Measurements from ENCODE around the gene SECISBP2. TPM values are rescaled to one million over a fixed set of nuclear protein-coding genes. Genes with fewer than 3 reads are reported as not detected.

SECISBP2 gene
- total RNA-seq, 1 experiment from 2014 or later = 15.7 TPM

DNA sequence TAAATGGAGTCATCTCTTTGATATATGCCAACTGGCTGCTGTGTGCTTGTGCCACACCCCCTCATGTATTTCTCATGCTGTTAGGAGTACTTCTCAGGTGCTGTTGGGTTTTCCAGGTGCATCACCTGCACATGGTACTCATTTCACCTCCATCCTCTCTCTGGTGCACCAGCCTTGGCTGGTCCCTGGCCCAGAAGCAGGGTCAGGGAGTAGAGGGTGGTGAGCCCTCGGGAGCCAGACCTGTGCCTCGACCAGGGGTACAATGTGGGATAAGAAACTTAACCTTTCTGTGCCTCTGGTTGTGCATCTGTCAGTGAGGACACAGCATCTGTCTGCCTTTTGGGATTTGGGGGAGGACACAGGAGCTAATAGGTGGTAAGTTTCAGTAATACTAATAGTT lies 38.5 kb downstream of the SECISBP2 start:
- POLR2A ChIA-PET (ENCODE audit: unreplicated experiment) = no interaction called here
- H3F3A ChIP-seq (ENCODE audit: low read length, unreplicated experiment) = no peaks in the 10 kb centered on the region
- H4K20me1 ChIP-seq (ENCODE audit: low read length) = no peaks in the 10 kb centered on the region
- DNase-seq = no peak
- no peaks in the 10 kb centered on the region for H3K79me2 ChIP-seq (ENCODE audit: low read length)
- no peaks in the 10 kb centered on the region for H3K9me2 ChIP-seq (replicated peaks; ENCODE audit: low read length)
- no peak overlapping the region for H3K9ac ChIP-seq (ENCODE audit: low read length)
- H2AFZ ChIP-seq (ENCODE audit: low read length) = no peak overlapping the region
- H3K4me3 ChIP-seq (ENCODE audit: low read length) = no peak overlapping the region
- TF ChIP-seq, protein P1, sequence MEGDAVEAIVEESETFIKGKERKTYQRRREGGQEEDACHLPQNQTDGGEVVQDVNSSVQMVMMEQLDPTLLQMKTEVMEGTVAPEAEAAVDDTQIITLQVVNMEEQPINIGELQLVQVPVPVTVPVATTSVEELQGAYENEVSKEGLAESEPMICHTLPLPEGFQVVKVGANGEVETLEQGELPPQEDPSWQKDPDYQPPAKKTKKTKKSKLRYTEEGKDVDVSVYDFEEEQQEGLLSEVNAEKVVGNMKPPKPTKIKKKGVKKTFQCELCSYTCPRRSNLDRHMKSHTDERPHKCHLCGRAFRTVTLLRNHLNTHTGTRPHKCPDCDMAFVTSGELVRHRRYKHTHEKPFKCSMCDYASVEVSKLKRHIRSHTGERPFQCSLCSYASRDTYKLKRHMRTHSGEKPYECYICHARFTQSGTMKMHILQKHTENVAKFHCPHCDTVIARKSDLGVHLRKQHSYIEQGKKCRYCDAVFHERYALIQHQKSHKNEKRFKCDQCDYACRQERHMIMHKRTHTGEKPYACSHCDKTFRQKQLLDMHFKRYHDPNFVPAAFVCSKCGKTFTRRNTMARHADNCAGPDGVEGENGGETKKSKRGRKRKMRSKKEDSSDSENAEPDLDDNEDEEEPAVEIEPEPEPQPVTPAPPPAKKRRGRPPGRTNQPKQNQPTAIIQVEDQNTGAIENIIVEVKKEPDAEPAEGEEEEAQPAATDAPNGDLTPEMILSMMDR (conservative IDR thresholded peaks at IDR 0.05; ENCODE audit: low read depth, low read length) = no peak
- no peak for TF ChIP-seq EZH2 (IDR thresholded peaks at IDR 0.05; ENCODE audit: low read length, unreplicated experiment)
- TF ChIP-seq EZH2phosphoT487 (IDR thresholded peaks at IDR 0.05; ENCODE audit: borderline replicate concordance, low read length) = no peak
- no peaks in the 10 kb centered on the region for H3K4me1 ChIP-seq (ENCODE audit: insufficient read depth, low read length)
- no TSS peak for BruUV-seq (replicated peaks)
- H3K9me3 ChIP-seq (ENCODE audit: low read length) = no peaks in the 10 kb centered on the region
- ATAC-seq = no peak
- no peak overlapping the region for H3K27ac ChIP-seq (ENCODE audit: low read length)
- intact Hi-C loops (cut with micrococcal nuclease) = no loop called here
- no peaks in the 10 kb centered on the region; the same call in none of the 2 replicates for H3K36me3 ChIP-seq (ENCODE audit: low read depth, low read length)
- H3K4me2 ChIP-seq (ENCODE audit: low read length) = no peak overlapping the region
- CTCF ChIA-PET = no interaction called here
- no peaks in the 10 kb centered on the region for H3K27me3 ChIP-seq (ENCODE audit: low read length)

DNA sequence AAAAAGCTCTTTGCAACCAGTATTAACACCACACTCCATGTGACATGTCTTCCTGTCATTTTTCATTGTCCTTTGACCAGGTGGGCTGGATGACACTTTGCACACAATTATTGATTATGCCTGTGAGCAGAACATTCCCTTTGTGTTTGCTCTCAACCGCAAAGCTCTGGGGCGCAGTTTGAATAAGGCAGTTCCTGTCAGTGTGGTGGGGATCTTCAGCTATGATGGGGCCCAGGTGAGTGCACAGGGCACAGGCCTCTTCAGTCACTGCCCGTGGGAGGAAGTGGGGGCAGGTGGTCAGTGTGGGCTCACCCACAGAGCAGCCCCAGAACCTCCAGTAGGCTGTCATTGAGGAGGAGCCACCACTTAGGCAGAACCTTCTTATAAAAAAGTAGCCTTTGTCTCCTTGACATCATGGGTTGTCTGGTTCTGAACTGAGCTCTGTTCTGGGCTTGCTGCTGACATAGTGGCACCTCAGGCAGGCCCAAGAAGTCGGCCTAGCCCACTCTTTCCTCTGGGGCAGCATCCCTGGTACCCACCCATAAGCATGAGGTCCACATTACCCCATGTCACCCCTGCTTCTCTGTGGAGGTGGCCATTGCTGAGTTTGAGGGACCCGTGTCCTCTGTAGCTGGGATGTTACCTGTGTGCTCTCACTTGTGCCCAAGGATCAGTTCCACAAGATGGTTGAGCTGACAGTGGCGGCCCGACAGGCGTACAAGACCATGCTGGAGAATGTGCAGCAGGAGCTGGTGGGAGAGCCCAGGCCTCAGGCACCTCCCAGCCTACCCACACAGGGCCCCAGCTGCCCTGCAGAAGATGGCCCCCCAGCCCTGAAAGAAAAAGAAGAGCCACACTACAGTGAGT lies 39.3 kb downstream of the SECISBP2 start:
- Histone ChIP-seq H3K9me2 (replicated peaks; ENCODE audit: low read length) (no peaks in the 10 kb centered on the region), H3K27me3 (ENCODE audit: low read length) (no peaks in the 10 kb centered on the region), H3K4me2 (ENCODE audit: low read length) (no peak overlapping the region), H3K36me3 (ENCODE audit: low read depth, low read length) (no peaks in the 10 kb centered on the region; the same call in none of the 2 replicates), H3K9me3 (ENCODE audit: low read length) (no peaks in the 10 kb centered on the region), H3K27ac (ENCODE audit: low read length) (no peak overlapping the region), H2AFZ (ENCODE audit: low read length) (no peak overlapping the region), H3K79me2 (ENCODE audit: low read length) (no peaks in the 10 kb centered on the region), H4K20me1 (ENCODE audit: low read length) (no peaks in the 10 kb centered on the region), H3K9ac (ENCODE audit: low read length) (no peak overlapping the region), H3K4me1 (ENCODE audit: insufficient read depth, low read length) (no peaks in the 10 kb centered on the region), H3F3A (ENCODE audit: low read length, unreplicated experiment) (no peaks in the 10 kb centered on the region), H3K4me3 (ENCODE audit: low read length) (no peak overlapping the region)
- no peak for DNase-seq
- CTCF ChIA-PET = no interaction called here
- TF ChIP-seq EZH2phosphoT487 (IDR thresholded peaks at IDR 0.05; ENCODE audit: borderline replicate concordance, low read length) (no peak), EZH2 (IDR thresholded peaks at IDR 0.05; ENCODE audit: low read length, unreplicated experiment) (no peak)
- TF ChIP-seq, protein P1 (conservative IDR thresholded peaks at IDR 0.05; ENCODE audit: low read depth, low read length) = no peak
- no peak for ATAC-seq
- intact Hi-C loops (cut with micrococcal nuclease) = no loop called here
- BruUV-seq (replicated peaks) = no TSS peak
- POLR2A ChIA-PET (ENCODE audit: unreplicated experiment) = no interaction called here

DNA sequence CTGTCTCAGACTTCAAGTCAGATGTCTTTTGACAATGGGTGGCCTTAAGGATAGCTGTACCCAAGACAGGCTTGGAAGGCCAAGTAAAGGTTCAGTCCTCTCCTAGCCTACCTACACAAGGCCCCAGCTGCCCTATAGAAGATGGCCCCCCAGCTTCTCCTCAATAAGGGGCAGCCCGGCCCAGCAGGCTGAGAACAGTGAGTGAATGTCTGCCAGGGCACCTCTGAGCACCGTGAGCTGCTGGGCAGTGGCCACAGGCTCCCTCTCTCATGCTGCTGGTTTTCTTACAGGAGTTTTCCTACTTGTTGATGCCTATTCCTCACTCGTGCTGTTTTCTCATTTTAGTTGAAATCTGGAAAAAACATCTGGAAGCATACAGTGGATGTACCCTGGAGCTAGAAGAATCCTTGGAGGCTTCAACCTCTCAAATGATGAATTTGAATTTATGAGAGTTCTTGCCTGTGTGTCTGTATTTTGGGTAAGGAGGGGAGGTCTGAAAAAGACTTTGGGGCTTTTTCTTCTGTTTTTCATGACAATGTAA lies 40.1 kb downstream of the SECISBP2 start:
- ATAC-seq (no peak), DNase-seq (no peak)
- TF ChIP-seq, protein P1 (conservative IDR thresholded peaks at IDR 0.05; ENCODE audit: low read depth, low read length) = no peak
- TF ChIP-seq EZH2phosphoT487 (IDR thresholded peaks at IDR 0.05; ENCODE audit: borderline replicate concordance, low read length) (no peak), EZH2 (IDR thresholded peaks at IDR 0.05; ENCODE audit: low read length, unreplicated experiment) (no peak)
- no peaks in the 10 kb centered on the region for H4K20me1 ChIP-seq (ENCODE audit: low read length)
- no peaks in the 10 kb centered on the region for H3K9me2 ChIP-seq (replicated peaks; ENCODE audit: low read length)
- no peaks in the 10 kb centered on the region for H3K27me3 ChIP-seq (ENCODE audit: low read length)
- H3K27ac ChIP-seq (ENCODE audit: low read length) = no peak overlapping the region
- CTCF ChIA-PET = no interaction called here
- no peak overlapping the region for H3K4me3 ChIP-seq (ENCODE audit: low read length)
- H3K4me1 ChIP-seq (ENCODE audit: insufficient read depth, low read length) = no peaks in the 10 kb centered on the region
- intact Hi-C loops (cut with micrococcal nuclease) = no loop called here
- no peaks in the 10 kb centered on the region for H3K79me2 ChIP-seq (ENCODE audit: low read length)
- POLR2A ChIA-PET (ENCODE audit: unreplicated experiment) = no interaction called here
- no peaks in the 10 kb centered on the region; the same call in none of the 2 replicates for H3K36me3 ChIP-seq (ENCODE audit: low read depth, low read length)
- no TSS peak for BruUV-seq (replicated peaks)
- no peak overlapping the region for H3K9ac ChIP-seq (ENCODE audit: low read length)
- H3K4me2 ChIP-seq (ENCODE audit: low read length) = no peak overlapping the region
- no peak overlapping the region for H2AFZ ChIP-seq (ENCODE audit: low read length)
- no peaks in the 10 kb centered on the region for H3F3A ChIP-seq (ENCODE audit: low read length, unreplicated experiment)
- no peaks in the 10 kb centered on the region for H3K9me3 ChIP-seq (ENCODE audit: low read length)

All from PC-3 (cell line).